ENCODE measurements around the gene ATG14.

DNA sequence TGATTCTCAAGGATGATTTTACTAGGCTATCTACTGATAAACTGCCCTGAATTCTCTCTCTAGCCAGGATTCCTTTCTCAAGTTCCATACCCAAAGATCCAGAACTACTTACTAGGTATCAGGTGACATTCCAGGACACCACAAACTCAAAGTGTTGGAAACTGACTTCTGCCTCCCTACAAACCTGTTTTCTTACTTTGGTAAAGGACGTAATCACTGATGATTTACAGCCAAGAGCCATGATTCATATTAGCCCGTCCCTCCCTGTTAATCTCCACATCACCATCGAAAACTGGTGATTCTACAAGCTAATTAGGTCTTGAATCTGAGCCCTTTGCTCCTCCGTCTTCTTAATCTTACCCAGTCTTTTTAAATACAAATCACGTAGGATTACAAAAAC, 1.0 kb upstream of the ATG14 start:
- TF ChIP-seq, protein P1, sequence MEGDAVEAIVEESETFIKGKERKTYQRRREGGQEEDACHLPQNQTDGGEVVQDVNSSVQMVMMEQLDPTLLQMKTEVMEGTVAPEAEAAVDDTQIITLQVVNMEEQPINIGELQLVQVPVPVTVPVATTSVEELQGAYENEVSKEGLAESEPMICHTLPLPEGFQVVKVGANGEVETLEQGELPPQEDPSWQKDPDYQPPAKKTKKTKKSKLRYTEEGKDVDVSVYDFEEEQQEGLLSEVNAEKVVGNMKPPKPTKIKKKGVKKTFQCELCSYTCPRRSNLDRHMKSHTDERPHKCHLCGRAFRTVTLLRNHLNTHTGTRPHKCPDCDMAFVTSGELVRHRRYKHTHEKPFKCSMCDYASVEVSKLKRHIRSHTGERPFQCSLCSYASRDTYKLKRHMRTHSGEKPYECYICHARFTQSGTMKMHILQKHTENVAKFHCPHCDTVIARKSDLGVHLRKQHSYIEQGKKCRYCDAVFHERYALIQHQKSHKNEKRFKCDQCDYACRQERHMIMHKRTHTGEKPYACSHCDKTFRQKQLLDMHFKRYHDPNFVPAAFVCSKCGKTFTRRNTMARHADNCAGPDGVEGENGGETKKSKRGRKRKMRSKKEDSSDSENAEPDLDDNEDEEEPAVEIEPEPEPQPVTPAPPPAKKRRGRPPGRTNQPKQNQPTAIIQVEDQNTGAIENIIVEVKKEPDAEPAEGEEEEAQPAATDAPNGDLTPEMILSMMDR (IDR thresholded peaks at IDR 0.05) = no peak
- TF ChIP-seq POLR2A (IDR thresholded peaks at IDR 0.05) = no peak

Data from prostate gland (tissue), 2 donors.